Tibial nerve (tissue), 3 donors: ENCODE results near the gene SLCO2A1.

Experiments
- POLR2A ChIP-seq, 2 donors: fragments of 450-650 bp; IDR thresholded peaks; one replicate each; pipeline ENCODE4 v1.6.1; 2017; ENCODE audit warnings: antibody characterized with exemption in 2 of 2, mild to moderate bottlenecking in 2 of 2, moderate library complexity in 2 of 2
- TF ChIP-seq, protein P1 (sequence below), 5 experiments: fragments of 200-600 bp in 3 of 5; fragments of 450-650 bp in 2 of 5; sonication (generic) in 3 of 5; IDR thresholded peaks; one replicate each; pipeline ENCODE4 v1.5.1; 2016 to 2019; ENCODE audit warnings: antibody characterized with exemption in 5 of 5, mild to moderate bottlenecking in 3 of 5, moderate library complexity in 2 of 5

DNA sequence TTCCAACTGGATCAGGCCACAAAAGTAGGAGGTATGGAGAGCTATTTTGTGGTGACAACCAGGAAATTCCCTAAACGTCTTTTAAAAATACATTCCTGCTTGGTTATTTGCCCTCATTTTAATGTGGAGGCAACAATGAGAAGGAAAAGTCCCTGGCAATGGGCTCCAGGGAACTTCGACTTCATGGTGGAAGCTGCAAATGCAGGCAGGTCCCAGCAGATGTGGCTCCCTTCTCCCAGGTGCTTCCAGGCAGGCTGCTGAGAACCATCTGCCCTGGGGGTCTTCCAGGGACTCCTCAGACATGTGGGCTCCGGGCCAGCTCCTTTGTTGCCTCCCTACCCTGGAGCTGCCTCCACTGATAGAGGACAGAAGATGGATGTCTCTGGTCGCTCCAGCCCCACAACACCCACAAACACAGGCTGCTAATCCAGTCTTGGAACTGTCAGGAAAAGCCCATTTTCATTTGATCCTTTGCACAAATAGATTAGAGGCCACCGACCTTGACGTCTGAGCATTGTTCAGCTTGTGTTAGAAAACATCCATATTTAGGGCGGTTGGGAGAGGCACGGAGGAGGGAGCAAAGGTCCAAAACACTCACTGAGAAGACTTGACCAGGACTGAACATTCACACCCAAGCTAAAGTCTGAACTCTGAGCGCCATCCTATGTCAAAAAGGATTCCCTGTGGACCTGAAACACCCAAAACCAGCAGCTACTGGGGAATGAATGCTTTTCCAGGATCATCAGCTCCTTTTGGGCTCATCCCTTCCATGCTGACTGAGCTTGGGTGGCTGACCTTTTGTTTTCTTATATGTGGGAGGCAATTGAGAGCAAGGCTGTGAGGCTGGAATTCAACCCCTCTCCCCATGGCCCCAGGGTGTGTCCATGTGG, 30.2 kb upstream of the SLCO2A1 start:
- TF ChIP-seq, protein P1, sequence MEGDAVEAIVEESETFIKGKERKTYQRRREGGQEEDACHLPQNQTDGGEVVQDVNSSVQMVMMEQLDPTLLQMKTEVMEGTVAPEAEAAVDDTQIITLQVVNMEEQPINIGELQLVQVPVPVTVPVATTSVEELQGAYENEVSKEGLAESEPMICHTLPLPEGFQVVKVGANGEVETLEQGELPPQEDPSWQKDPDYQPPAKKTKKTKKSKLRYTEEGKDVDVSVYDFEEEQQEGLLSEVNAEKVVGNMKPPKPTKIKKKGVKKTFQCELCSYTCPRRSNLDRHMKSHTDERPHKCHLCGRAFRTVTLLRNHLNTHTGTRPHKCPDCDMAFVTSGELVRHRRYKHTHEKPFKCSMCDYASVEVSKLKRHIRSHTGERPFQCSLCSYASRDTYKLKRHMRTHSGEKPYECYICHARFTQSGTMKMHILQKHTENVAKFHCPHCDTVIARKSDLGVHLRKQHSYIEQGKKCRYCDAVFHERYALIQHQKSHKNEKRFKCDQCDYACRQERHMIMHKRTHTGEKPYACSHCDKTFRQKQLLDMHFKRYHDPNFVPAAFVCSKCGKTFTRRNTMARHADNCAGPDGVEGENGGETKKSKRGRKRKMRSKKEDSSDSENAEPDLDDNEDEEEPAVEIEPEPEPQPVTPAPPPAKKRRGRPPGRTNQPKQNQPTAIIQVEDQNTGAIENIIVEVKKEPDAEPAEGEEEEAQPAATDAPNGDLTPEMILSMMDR (IDR thresholded peaks at IDR 0.05): no peak
- TF ChIP-seq POLR2A (IDR thresholded peaks at IDR 0.05): no peak
